ENCODE data around the gene SAMMSON.

SAMMSON gene

DNA sequence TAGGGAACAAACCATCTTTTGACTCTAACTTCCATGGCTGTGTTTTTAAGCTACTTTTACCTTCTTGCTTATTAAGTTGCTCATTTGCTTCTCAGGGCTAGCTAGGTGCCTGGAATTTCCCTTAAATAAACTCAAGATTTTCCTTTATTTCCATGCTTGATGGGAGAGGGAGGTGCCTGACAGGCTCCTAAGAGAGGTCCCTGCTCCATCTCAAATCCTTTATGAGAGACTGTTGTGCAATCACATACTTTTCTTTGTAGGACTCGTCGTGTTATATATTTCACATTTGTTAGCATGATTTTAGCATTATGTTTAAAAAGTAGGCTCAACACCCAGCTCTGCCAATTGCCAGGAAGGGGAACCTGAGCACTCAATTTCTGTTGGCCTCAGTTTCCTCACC lies 95.7 kb downstream of the SAMMSON start:
- no peak for DNase-seq

- DNase-seq = no peak
These were observed 97.0 kb downstream of the SAMMSON start for GRCh38 chr3:70096376-70097066.

DNA sequence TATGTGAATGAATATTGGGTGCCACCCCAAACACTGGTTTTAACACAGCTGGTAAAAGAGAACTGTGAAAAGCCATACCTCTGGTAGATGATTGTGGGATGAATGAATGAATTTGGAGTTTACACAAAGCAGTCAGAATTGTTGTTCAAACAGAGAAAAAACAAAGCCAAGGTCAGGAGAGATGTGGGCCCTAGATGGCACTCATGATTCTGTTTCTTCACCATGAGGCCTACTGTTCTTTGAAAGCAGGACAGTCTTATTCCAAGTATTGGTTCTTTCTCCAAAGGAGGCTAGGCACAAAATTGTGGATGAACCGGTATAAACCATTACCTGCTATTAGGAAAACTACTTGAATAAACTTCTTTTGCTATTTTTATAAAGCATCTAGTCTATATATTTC lies 97.6 kb downstream of the SAMMSON start:
- DNase-seq = no peak

DNA sequence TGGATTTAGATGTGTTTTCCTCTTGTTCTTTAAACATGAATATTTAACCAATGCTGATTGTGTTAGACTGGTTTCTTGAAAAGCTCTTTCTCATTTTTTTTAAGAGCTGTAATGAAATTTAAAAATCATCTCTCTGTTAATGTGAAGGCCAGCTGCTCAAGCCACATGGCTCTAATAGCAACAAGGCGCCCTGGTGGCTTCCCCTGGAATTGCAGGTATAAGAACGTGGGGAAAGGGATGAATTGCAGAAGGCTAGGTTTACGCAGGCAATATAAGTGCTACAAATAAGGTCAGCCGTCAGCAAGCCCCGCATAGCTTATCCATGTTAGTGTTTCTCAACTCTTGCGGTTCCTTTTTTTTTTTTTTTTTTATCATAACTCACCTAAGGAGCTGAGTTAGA lies 108.5 kb downstream of the SAMMSON start:
- DNase-seq = peak; percentile 38

GRCh38 chr3:70108546-70108945 lies 109.0 kb downstream of the SAMMSON start:
- no peak for DNase-seq

- DNase-seq = no peak
These were observed 110.5 kb downstream of the SAMMSON start for GRCh38 chr3:70110066-70110465.

GRCh38 chr3:70111411-70111810 lies 111.9 kb downstream of the SAMMSON start:
- no peak for DNase-seq

DNA sequence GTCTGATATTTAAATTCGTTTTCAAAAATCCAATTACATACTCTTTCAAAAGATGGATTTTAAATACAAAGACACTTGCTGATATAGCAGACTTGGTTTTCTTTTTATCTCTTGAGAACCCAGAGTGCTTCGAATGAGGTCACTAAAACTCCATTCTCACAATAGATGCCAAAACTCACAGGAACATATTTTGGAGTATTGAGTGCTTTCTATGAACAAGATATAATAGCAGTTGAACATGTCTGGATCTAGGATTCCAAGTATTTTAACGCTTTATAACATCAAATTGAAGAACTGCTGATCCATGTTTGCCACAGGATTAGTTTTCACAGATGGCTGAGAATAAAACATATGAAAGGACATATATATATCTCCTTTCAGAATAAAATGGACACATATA lies 113.2 kb downstream of the SAMMSON start:
- no peak for DNase-seq

GRCh38 chr3:70114431-70114830 lies 114.9 kb downstream of the SAMMSON start:
- no peak for DNase-seq

- DNase-seq = no peak
These were observed 120.3 kb downstream of the SAMMSON start for GRCh38 chr3:70119879-70120278.
